ELR (cell line): Measurements from ENCODE around the gene ITGA5.

Source experiments
- DNase-seq: peaks from one replicate; pipeline ENCODE4 v3.0.0-alpha.2; 2015; ENCODE audit warnings: low read depth

ITGA5 gene

DNA sequence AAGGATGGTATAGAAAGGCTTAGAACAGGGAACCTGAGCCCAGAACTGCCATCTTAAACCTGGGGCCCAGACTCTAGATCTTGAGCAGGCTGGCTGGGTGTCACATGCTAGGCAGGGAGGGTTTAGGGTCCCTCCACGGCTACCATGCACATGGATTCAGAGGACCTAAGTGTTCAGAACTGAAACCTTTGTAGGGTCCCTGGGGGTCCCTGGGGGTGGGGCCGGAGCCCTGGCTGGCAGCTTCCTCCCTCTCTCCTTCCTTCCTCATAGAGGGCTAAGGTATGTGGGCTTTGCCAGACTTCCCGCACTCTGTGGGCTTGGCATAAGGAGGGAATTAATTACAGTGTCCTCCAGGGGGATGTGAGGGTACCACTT is 29.9 kb downstream of the ITGA5 start:
- no peak for DNase-seq

GRCh38 chr12:54388237-54389133 is 30.6 kb downstream of the ITGA5 start:
- no peak for DNase-seq

GRCh38 chr12:54387114-54387467 is 32.0 kb downstream of the ITGA5 start:
- DNase-seq: no peak

GRCh38 chr12:54386403-54387113 is 32.5 kb downstream of the ITGA5 start:
- DNase-seq: no peak

DNA sequence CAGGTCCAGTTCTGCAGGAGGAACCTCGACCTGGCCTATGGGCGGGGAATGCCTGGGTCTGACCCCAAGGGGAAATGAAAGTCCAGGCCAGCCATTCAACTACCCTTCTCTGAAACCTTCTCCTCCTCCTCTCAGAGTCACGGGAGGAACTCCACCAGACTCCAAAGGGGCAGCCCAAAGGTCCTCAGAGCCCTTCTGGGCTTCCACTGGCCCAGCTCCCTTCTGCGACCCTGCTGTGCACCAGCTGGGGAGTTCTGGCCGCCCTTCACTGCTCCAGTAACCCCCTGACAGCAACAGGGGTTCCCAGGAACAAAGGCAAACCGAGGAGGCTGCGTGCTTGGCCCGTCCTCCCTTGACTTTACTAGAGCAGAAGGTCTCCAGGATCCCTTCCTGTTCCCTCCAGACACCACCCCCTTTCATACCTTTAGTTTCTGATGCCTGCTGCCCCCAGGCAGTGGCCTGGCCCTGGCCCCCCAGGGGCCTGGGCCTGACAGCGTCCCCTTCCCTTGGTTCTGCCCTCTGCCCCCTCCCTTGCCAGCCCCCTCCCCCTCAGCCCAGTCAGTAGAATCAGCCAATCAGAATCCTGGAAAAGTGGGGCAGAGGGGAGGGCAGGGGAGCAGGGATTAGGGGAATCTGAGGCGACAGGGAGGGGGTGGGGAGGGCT is 33.7 kb downstream of the ITGA5 start:
- DNase-seq: no peak

- DNase-seq: peak; percentile 20
Observed at GRCh38 chr12:54384591-54385041, 34.5 kb downstream of the ITGA5 start, which contains the start of gene ZNF385A. Gene ZNF385A (minus strand): TSS chr12:54384733. CDS start chr12:54384514, 219 bp downstream.

DNA sequence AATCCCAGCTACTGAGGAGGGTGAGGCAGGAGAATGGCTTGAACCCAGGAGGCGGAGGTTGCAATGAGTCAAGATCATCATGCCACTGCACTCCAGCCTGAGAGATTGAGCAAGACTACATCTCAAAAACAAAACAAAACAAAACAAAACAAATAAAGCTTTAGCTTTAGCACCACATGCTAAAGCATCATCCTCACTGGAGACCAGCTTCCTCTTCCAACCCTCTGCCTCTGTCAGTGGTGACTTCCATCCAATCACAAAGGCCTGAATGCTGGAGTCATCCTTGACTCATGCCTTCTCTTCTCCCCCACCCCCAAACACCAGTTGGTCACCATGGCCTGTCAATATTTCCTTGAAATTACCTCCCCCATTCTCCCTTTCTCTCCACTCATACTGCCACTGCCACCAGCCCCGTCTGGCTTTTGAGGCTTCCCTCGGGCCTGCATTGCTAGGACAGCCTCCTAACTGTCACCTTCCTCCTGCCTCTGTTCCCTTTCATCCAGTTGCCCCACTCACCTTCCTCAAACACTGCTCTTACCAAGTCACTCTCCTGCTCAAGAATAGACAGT is 35.9 kb downstream of the ITGA5 start:
- peak; percentile 98 for DNase-seq

GRCh38 chr12:54381136-54381535 is 37.9 kb downstream of the ITGA5 start:
- DNase-seq: no peak

GRCh38 chr12:54379398-54380201 is 39.5 kb downstream of the ITGA5 start:
- DNase-seq: peak; percentile 93

GRCh38 chr12:54378796-54379397 is 40.2 kb downstream of the ITGA5 start:
- peak; percentile 69 for DNase-seq

DNA sequence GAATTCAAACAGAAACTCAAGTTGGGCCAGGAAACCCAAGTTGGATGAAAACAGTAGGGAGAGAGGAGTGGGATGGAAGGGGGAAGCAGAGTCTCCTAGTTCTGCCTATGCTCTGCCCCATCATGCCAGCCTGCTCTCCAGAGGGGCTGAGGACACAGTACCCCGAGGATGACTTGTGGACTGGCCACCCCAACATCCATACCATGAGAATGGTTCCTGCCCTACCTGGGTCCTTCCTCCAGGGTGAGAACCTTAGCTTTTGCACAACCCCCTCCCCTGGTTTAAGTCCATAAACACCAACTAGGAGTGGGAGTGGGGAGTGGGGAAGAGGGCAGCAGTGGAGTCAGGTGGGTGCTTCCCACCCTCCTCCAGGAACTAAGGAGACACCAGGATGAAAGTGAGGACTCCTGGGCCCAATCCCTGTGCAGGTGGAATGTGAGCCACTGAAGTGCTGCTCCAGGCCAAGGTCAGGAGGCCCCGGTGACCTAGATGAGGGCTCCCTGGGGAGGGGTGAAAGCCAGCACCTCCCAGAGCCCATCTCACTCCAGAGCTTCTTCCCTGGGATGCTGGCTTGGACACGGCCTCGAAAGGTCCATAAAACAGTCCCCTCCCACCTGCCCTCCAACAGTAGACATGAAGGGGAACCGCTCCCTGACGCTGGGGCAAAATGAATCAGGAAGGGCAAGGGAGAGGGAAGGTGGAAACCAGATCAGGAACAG is 41.1 kb downstream of the ITGA5 start:
- no peak for DNase-seq

GRCh38 chr12:54377007-54377406 is 42.1 kb downstream of the ITGA5 start:
- no peak for DNase-seq

DNA sequence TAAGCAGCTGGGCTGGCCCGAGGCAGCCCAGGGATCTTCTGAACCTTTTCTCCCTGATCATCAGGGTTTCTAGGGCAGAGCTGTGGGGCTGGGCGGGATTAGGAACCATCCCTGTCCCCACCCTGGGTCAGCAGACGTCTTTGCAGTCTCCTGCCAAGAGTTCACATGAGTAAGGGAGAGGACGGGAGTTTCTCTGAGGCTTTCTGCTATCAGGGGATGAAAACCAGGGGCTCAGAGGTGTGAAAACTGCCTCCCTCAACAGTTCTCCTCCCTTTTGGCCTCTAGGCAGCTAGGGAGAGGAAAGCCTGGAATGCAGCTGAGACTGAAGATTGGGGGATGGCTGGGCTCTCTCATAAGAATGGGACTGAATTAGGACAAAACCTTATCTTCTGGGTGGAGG is 42.5 kb downstream of the ITGA5 start:
- no peak for DNase-seq

DNA sequence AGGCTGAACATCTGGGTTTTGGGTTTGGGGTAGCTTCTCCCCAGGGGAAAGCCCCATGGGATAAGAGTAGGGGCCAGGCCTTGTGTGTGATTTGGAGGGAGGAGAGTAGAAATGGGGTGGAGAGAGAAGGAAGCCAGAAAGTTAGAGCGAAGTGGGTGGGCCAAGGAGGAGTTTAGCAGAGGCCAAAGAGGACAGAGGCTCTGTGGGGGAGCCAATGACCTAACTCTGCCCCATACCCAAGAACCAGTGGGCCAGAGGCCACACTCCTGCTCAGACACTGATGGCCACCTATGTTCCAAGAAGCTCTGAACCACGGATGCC is 43.8 kb downstream of the ITGA5 start:
- no peak for DNase-seq

- DNase-seq: no peak
Observed at GRCh38 chr12:54374562-54375258, 44.4 kb downstream of the ITGA5 start.

GRCh38 chr12:54373649-54374561 is 45.2 kb downstream of the ITGA5 start:
- DNase-seq: peak; percentile 43

DNA sequence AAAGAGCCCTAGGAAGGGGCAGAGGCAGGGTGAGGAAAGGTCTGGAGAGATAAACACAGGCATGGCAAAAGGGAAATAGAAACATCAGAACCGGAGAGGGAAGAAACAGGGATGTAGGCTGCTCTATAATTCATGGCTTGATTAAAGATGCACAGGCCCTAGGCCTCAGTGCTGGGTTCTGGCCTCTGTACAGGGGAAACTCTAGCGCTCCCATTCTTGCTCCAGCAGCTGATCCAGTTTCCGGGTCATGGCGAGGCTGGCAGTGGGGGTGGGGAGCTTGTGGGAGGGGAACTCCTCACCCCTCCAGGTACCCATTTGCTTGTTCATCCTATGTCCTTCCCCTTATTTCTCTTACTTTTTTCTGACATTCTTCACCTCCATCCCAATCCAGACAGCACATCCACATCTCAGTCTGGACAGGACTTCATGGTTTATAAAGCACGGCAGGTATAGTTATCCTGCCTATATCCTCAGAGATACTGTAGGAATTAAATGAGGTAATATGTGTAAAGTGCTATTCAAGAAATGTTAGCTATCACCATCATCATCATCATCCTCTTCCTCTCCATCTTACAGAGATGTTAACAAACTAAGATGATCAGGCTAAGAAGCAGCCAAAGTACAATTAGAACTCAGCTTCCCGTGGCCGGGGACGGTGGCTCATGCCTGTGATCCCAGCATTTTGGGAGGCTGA is 46.8 kb downstream of the ITGA5 start:
- DNase-seq: no peak
